GM12891 (cell line): Measurements from ENCODE around the gene NKTR.

Source experiments
- PAX5 ChIP-seq: IDR thresholded peaks from 2 replicates; pipeline ENCODE4 v1.6.1; 2011; ENCODE audit warnings: low read length, moderate library complexity, mild to moderate bottlenecking; ENCODE audit not compliant: insufficient read depth, severe bottlenecking
- POLR2A ChIP-seq: IDR thresholded peaks from 2 replicates; pipeline ENCODE4 v1.6.1; 2011; ENCODE audit warnings: low read depth, low read length, control low read depth

- no peak for TF ChIP-seq PAX5
- TF ChIP-seq POLR2A, result no peak
Measured at GRCh38 chr3:42693530-42693930, 93.0 kb downstream of the NKTR start.
